Ovary (tissue), 3 donors: ENCODE data around the gene CAMTA1.

ENCODE experiments used
- EP300 ChIP-seq: sonication (generic); formaldehyde crosslinking; IDR thresholded peaks from one replicate; pipeline ENCODE4 v1.6.1; 2017; ENCODE audit warnings: antibody characterized with exemption
- POLR2A ChIP-seq: fragments of 450-650 bp; IDR thresholded peaks from one replicate; pipeline ENCODE4 v1.6.1; 2017; ENCODE audit warnings: antibody characterized with exemption, mild to moderate bottlenecking, moderate library complexity
- TF ChIP-seq, protein P1 (sequence below), 3 donors: fragments of 450-650 bp in 2 of 3; fragments of 200-600 bp in 1 of 3; IDR thresholded peaks; one replicate each; pipeline versions ENCODE4 v1.5.1 to v1.8.0; 2016 to 2022; ENCODE audit warnings: antibody characterized with exemption in 3 of 3, mild to moderate bottlenecking in 1 of 3
- donor health status: DM: no; HTN: no; CAD: no.

GRCh38 chr1:6928106-6928885 lies 143.0 kb downstream of the CAMTA1 start:
- TF ChIP-seq, protein P1, sequence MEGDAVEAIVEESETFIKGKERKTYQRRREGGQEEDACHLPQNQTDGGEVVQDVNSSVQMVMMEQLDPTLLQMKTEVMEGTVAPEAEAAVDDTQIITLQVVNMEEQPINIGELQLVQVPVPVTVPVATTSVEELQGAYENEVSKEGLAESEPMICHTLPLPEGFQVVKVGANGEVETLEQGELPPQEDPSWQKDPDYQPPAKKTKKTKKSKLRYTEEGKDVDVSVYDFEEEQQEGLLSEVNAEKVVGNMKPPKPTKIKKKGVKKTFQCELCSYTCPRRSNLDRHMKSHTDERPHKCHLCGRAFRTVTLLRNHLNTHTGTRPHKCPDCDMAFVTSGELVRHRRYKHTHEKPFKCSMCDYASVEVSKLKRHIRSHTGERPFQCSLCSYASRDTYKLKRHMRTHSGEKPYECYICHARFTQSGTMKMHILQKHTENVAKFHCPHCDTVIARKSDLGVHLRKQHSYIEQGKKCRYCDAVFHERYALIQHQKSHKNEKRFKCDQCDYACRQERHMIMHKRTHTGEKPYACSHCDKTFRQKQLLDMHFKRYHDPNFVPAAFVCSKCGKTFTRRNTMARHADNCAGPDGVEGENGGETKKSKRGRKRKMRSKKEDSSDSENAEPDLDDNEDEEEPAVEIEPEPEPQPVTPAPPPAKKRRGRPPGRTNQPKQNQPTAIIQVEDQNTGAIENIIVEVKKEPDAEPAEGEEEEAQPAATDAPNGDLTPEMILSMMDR (IDR thresholded peaks at IDR 0.05): no peak
- TF ChIP-seq EP300 (no peak), POLR2A (no peak)
